Panc1 (cell line): Measurements from ENCODE around the gene GRAMD1A. TPM values are rescaled to one million over a fixed set of nuclear protein-coding genes. Genes with fewer than 3 reads are reported as not detected.

Source experiments
- ATAC-seq: fragments of 200-7000 bp; cut with Tn5 transposase; 2 replicates; pipeline ENCODE4 v1.9.1; 2020; ENCODE audit warnings: mild to moderate bottlenecking, moderate library complexity
- BruUV-seq: library from RNA; stranded (reverse); fragments of 400-500 nt; replicated peaks from 2 replicates; lab custom pipeline; 2021; lab: Mats Ljungman, UMichigan
- CTCF ChIA-PET: fragments of 300-600 bp; sonication (Branson Sonifier 250); formaldehyde crosslinking; loops from one replicate; lab custom pipeline; 2022; ENCODE audit warnings: antibody characterized with exemption; lab: Charles Lee
- POLR2A ChIA-PET: fragments of 300-600 bp; sonication (Branson Sonifier 250); formaldehyde crosslinking; loops from one replicate; lab custom pipeline; 2022; ENCODE audit warnings: antibody characterized with exemption; lab: Charles Lee
- DNase-seq: peaks from one replicate; pipeline ENCODE4 v3.0.0-alpha.2; 2010; ENCODE audit warnings: low read depth, low spot score
- H3K27ac ChIP-seq: 2 replicates; pipeline ENCODE4 v1.5.1; 2011; ENCODE audit warnings: mild to moderate bottlenecking, low read length, inconsistent platforms
- H3K27me3 ChIP-seq: fragments of 200-500 bp; sonication (Bioruptor generic); 2 replicates; pipeline ENCODE4 v1.6.0; 2014; ENCODE audit warnings: low read length, inconsistent platforms; ENCODE audit not compliant: control insufficient read depth, insufficient read depth
- H3K36me3 ChIP-seq: fragments of 200-500 bp; sonication (Bioruptor generic); 2 replicates; pipeline ENCODE4 v1.5.1; 2014; ENCODE audit warnings: inconsistent platforms, mild to moderate bottlenecking, low read length, moderate library complexity; ENCODE audit not compliant: control insufficient read depth, insufficient read depth
- H3K4me1 ChIP-seq: 2 replicates; pipeline ENCODE4 v1.5.1; 2011; ENCODE audit warnings: inconsistent platforms, mild to moderate bottlenecking, low read length, moderate library complexity; ENCODE audit not compliant: control insufficient read depth, insufficient read depth
- H3K4me3 ChIP-seq, 2 experiments: 2 replicates each; pipeline ENCODE4 v1.5.1; 2011 to 2012; ENCODE audit warnings: low read depth in 2 of 2, low read length in 2 of 2, mild to moderate bottlenecking in 2 of 2, inconsistent platforms in 1 of 2, moderate library complexity in 1 of 2
- H3K9me3 ChIP-seq: fragments of 200-500 bp; sonication (Bioruptor generic); 2 replicates; pipeline ENCODE4 v1.5.1; 2014; ENCODE audit warnings: low read depth, mild to moderate bottlenecking, inconsistent platforms, low read length, moderate library complexity; ENCODE audit not compliant: control insufficient read depth, insufficient read depth
- POLR2AphosphoS5 ChIP-seq: IDR thresholded peaks from 2 replicates; pipeline ENCODE4 v1.6.1; 2012; ENCODE audit warnings: mild to moderate bottlenecking, low read depth, low read length, moderate library complexity
- REST ChIP-seq, 2 experiments: IDR thresholded peaks; 2 replicates each; pipeline ENCODE4 v1.6.1; 2011 to 2012; ENCODE audit warnings: low read depth in 2 of 2, control low read depth in 1 of 2, low read length in 1 of 2, mild to moderate bottlenecking in 1 of 2, moderate library complexity in 1 of 2; ENCODE audit not compliant: insufficient read depth in 1 of 2
- SIN3A ChIP-seq: IDR thresholded peaks from 2 replicates; pipeline ENCODE4 v1.6.1; 2012; ENCODE audit warnings: low read depth, mild to moderate bottlenecking, low read length, moderate library complexity, borderline replicate concordance; ENCODE audit not compliant: insufficient read depth
- TCF7L2 ChIP-seq: IDR thresholded peaks from 2 replicates; pipeline ENCODE4 v1.6.1; 2011; ENCODE audit warnings: mild to moderate bottlenecking, low read depth, low read length, inconsistent platforms
- in situ Hi-C: cut with HindIII; loops from 2 replicates; pipeline ENCODE4 v1.10.0; 2016; ENCODE audit warnings: low sequenced_read_pairs, low pct_unique_long_range_greater_than_20kb
- intact Hi-C: fragments of 100-400 bp; cut with micrococcal nuclease; formaldehyde crosslinking; loops from one replicate; pipeline ENCODE4 v1.10.0; 2022; ENCODE audit not compliant: unreplicated experiment
- total RNA-seq: library from RNA; stranded (reverse); gene quantifications from one replicate; pipeline ENCODE4 v1.2.1, GENCODE V29; 2021; ENCODE audit not compliant: unreplicated experiment
- TF ChIP-seq, protein P1 (sequence below): fragments of 450-650 bp; IDR thresholded peaks from 2 replicates; pipeline ENCODE4 v1.5.1; 2017; ENCODE audit warnings: mild to moderate bottlenecking

GRAMD1A gene
- total RNA-seq, 1 experiment from 2014 or later, result 69.9 TPM

- no peaks in the 10 kb centered on the region for H3K27me3 ChIP-seq
- ATAC-seq (no peak), DNase-seq (no peak)
- in situ Hi-C loops, result no loop called here
- POLR2A ChIA-PET, result interaction anchor here (0.7 kb wide), 1 partner anchor 7 kb away, joined by 9 read pairs; no protein-coding TSS in a partner anchor
- no peaks in the 10 kb centered on the region for H3K36me3 ChIP-seq
- TF ChIP-seq, protein P1, sequence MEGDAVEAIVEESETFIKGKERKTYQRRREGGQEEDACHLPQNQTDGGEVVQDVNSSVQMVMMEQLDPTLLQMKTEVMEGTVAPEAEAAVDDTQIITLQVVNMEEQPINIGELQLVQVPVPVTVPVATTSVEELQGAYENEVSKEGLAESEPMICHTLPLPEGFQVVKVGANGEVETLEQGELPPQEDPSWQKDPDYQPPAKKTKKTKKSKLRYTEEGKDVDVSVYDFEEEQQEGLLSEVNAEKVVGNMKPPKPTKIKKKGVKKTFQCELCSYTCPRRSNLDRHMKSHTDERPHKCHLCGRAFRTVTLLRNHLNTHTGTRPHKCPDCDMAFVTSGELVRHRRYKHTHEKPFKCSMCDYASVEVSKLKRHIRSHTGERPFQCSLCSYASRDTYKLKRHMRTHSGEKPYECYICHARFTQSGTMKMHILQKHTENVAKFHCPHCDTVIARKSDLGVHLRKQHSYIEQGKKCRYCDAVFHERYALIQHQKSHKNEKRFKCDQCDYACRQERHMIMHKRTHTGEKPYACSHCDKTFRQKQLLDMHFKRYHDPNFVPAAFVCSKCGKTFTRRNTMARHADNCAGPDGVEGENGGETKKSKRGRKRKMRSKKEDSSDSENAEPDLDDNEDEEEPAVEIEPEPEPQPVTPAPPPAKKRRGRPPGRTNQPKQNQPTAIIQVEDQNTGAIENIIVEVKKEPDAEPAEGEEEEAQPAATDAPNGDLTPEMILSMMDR, result no peak
- no peak for TF ChIP-seq SIN3A
- TF ChIP-seq POLR2AphosphoS5, result no peak
- no peak for TF ChIP-seq REST (IDR thresholded peaks at IDR 0.05; ENCODE audit: insufficient read depth in 1 of 2, low read depth in 2 of 2, low read length in 1 of 2)
- TF ChIP-seq TCF7L2, result no peak
- no TSS peak for BruUV-seq
- no peak overlapping the region for H3K4me3 ChIP-seq
- intact Hi-C loops, result no loop called here
- H3K4me1 ChIP-seq, result peaks cover 10% of the 10 kb centered on the region
- no peak overlapping the region for H3K27ac ChIP-seq
- CTCF ChIA-PET, result interaction anchor here (0.6 to 1.2 kb wide), 3 partner anchors 7 to 17 kb away, joined by 3 to 4 read pairs (median 3); no protein-coding TSS in a partner anchor
- no peaks in the 10 kb centered on the region for H3K9me3 ChIP-seq
These were observed 38.7 kb downstream of the GRAMD1A start for GRCh38 chr19:35038623-35039512.

DNA sequence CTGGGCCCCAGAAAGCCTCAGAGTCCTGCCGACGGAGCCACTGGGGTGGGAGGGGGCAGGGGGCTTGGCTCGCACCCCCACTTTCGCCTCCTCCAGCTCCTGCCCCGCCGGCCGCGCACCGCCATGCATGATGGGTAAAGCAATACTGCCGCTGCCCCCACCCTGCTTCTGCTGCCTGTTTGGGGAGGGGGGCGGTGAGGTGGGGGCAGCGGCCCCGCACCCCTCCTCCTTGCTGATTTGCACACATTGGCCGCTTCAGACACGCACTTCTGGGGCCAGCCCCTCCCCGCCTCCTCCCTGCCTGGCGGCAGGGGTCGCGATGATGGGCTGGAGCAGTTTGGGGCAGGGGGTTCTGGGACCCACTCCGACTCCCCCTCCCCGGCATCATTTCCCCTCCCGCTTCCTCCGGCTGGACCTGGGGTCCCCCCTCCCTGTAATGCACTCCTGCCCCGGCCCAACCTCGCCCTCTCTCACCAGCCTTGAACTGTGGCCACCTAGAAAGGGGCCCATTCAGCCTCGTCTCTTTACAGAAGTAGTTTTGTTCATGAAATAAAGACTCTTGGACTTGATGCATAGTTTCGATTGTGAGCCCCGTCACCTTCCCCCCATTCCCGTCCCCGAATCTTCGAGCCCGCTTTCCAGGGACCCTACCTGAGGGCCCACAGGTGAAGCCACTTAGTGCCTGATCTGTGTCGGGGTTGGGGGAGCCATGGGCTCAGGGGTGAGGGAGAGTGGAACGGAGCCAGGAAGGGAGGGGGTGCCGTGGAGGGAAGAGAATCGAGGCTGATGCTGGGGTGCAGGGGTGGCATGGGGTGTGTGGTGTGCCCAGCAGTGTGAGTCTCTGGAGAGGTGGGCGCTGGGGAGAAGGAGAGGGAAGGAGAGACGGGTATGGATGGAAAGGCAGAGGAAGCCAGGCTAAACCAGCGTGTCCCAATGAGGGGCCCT lies 40.0 kb downstream of the GRAMD1A start:
- Histone ChIP-seq H3K9me3 (no peaks in the 10 kb centered on the region), H3K27me3 (no peaks in the 10 kb centered on the region), H3K4me1 (peaks cover 10% of the 10 kb centered on the region), H3K27ac (no peak overlapping the region), H3K4me3 (no peak overlapping the region), H3K36me3 (no peaks in the 10 kb centered on the region)
- intact Hi-C loops (loop anchor here (10.0 kb wide), 1 partner anchor 55 kb away; no protein-coding TSS in a partner anchor), in situ Hi-C loops (no loop called here)
- ChIA-PET POLR2A (interaction anchor here (0.7 kb wide), 1 partner anchor 8 kb away, joined by 9 read pairs; no protein-coding TSS in a partner anchor), CTCF (no interaction called here)
- TF ChIP-seq, protein P1, result no peak
- no peak for TF ChIP-seq REST (IDR thresholded peaks at IDR 0.05; ENCODE audit: insufficient read depth in 1 of 2, low read depth in 2 of 2, low read length in 1 of 2)
- TF ChIP-seq SIN3A, result no peak
- no peak for TF ChIP-seq TCF7L2
- no peak for TF ChIP-seq POLR2AphosphoS5
- ATAC-seq (no peak; the same call in 1 of the 2 replicates), DNase-seq (no peak)
- BruUV-seq, result no TSS peak
